Immature natural killer cell (primary cell): ENCODE data around the gene CDK6. TPM values are rescaled to one million over a fixed set of nuclear protein-coding genes. Genes with fewer than 3 reads are reported as not detected.

Experiments
- DNase-seq, 3 donors: peaks; one replicate each; pipeline ENCODE4 v3.0.0; 2022; ENCODE audit warnings: mixed read lengths in 1 of 3
- H3K27ac Mint-ChIP-seq, 6 donors: one replicate each; pipeline ENCODE4 v1.8.0; 2020; ENCODE audit warnings: mixed read lengths in 6 of 6, mild to moderate bottlenecking in 5 of 6, inconsistent platforms in 4 of 6, moderate library complexity in 3 of 6
- H3K27me3 Mint-ChIP-seq, 3 donors: one replicate each; pipeline ENCODE4 v1.8.0; 2020 to 2021; ENCODE audit warnings: low read depth in 3 of 3, mild to moderate bottlenecking in 3 of 3, mixed read lengths in 3 of 3, moderate library complexity in 3 of 3, inconsistent platforms in 1 of 3
- H3K36me3 Mint-ChIP-seq, 3 donors: one replicate each; pipeline ENCODE4 v1.8.0; 2020; ENCODE audit warnings: mixed read lengths in 3 of 3, inconsistent platforms in 2 of 3, mild to moderate bottlenecking in 2 of 3
- H3K4me1 Mint-ChIP-seq, 2 donors: one replicate each; pipeline ENCODE4 v1.8.0; 2020; ENCODE audit warnings: inconsistent platforms in 2 of 2, mild to moderate bottlenecking in 2 of 2, mixed read lengths in 2 of 2, moderate library complexity in 1 of 2
- H3K4me3 Mint-ChIP-seq, 5 donors: one replicate each; pipeline ENCODE4 v1.8.0; 2020; ENCODE audit warnings: mild to moderate bottlenecking in 5 of 5, mixed read lengths in 5 of 5, inconsistent platforms in 3 of 5, moderate library complexity in 3 of 5
- H3K9me3 Mint-ChIP-seq, 6 donors: one replicate each; pipeline ENCODE4 v1.8.0; 2020; ENCODE audit warnings: mild to moderate bottlenecking in 6 of 6, mixed read lengths in 6 of 6, inconsistent platforms in 4 of 6, moderate library complexity in 3 of 6
- polyA plus RNA-seq, 3 donors: library from polyadenylated mRNA; unstranded; fragments of 300-500 nt; fragmentation: Illumina TruSeq; gene quantifications; one replicate each; pipeline ENCODE4 v1.2.3, GENCODE V29; 2021

Gene CDK6
- polyA plus RNA-seq, 3 donors from 2014 or later = 11.1 to 21.2 (median 15.8) TPM

- H3K4me1 Mint-ChIP-seq = peaks cover 29% of the 10 kb centered on the region in 2 donors
- peaks cover 0 to 20% (median 20%) of the 10 kb centered on the region in 3 donors for H3K36me3 Mint-ChIP-seq
- H3K27ac Mint-ChIP-seq = peak overlapping the region in 1 of 6 donors; percentile 46
- no peak overlapping the region for H3K4me3 Mint-ChIP-seq
- DNase-seq = no peak
- peaks cover 0 to 4% (median 0%) of the 10 kb centered on the region in 3 donors for H3K27me3 Mint-ChIP-seq
- H3K9me3 Mint-ChIP-seq = no peaks in the 10 kb centered on the region
Measured at GRCh38 chr7:92720604-92721350, 115.6 kb downstream of the CDK6 start.

- peaks cover 28 to 29% of the 10 kb centered on the region in 2 donors for H3K4me1 Mint-ChIP-seq
- H3K9me3 Mint-ChIP-seq = no peaks in the 10 kb centered on the region
- H3K36me3 Mint-ChIP-seq = no peaks in the 10 kb centered on the region
- peak; percentile 70 to 73 (median 72) for DNase-seq
- peak overlapping the region; percentile 90 to 97 (median 94) for H3K4me3 Mint-ChIP-seq
- H3K27ac Mint-ChIP-seq = peak overlapping the region; percentile 88 to 99 (median 92)
- H3K27me3 Mint-ChIP-seq = peaks cover 0 to 4% (median 0%) of the 10 kb centered on the region in 3 donors
Measured at GRCh38 chr7:92717993-92718716, 118.2 kb downstream of the CDK6 start.

DNA sequence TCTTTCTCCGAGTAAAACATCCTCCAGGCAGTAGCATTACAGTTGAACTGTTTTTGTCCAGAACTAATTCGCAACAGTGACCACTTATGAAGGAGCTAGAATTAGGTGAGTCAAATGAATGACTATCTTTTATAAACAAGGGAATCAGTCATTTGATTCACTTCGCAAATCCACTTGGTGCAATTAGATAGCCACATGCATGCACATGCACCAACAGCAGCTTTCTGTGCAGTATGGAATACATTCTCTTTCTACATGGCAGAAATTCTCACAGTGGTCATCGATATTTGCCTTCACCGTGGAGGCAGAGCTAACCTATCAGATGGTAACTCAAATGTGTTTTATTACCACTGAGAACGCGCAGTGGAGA, 118.8 kb downstream of the CDK6 start:
- Mint-ChIP-seq H3K27ac (peak overlapping the region; percentile 88 to 99 (median 92)), H3K4me1 (peaks cover 28 to 29% of the 10 kb centered on the region in 2 donors), H3K36me3 (no peaks in the 10 kb centered on the region), H3K9me3 (no peaks in the 10 kb centered on the region), H3K27me3 (peaks cover 0 to 4% (median 0%) of the 10 kb centered on the region in 3 donors), H3K4me3 (peak overlapping the region; percentile 90 to 97 (median 94))
- no peak for DNase-seq

DNA sequence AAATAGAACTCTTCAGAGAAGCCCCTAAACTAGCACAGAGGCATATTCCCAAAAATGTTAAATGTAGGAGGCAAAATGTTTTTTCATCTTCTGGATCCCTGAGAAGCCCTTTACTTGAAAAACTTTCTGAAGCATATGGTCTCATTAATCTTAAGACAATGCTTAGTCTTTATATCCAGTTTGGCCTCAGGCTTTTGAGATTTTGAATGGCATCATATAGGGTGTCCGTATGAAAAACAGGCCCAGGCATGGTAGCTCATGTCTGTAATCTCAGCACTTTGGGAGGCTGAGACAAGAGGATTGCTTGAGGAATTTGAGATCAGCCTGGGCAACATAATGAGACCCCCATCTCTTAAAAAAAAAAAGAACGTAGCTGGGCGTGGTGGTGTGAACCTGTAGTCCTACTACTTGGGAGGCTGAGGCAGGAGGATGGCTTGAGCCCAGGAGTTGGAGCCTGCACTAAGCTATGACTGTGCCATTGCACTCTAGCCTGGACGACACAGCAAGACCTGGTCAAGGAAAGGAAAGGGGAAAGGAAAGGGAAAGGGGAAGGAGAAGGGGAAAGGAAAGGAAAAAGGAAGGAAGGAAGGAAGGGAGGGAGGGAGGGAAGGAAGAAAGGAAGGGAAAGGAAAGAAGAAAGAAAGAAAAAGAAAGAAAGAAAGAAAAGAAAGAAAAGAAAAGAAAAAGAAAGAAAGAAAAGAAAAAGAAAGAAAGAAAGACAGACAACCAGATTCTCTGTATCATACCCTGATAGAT, 119.4 kb downstream of the CDK6 start:
- H3K27ac Mint-ChIP-seq = peak overlapping the region; percentile 88 to 99 (median 92)
- H3K36me3 Mint-ChIP-seq = no peaks in the 10 kb centered on the region
- peaks cover 28 to 29% of the 10 kb centered on the region in 2 donors for H3K4me1 Mint-ChIP-seq
- DNase-seq = no peak
- H3K9me3 Mint-ChIP-seq = no peaks in the 10 kb centered on the region
- peak overlapping the region; percentile 90 to 97 (median 94) for H3K4me3 Mint-ChIP-seq
- peaks cover 0 to 4% (median 0%) of the 10 kb centered on the region in 3 donors for H3K27me3 Mint-ChIP-seq

GRCh38 chr7:92715963-92716362, 120.4 kb downstream of the CDK6 start:
- no peaks in the 10 kb centered on the region for H3K36me3 Mint-ChIP-seq
- peaks cover 0 to 4% (median 0%) of the 10 kb centered on the region in 3 donors for H3K27me3 Mint-ChIP-seq
- H3K27ac Mint-ChIP-seq = peak overlapping the region in 4 of 6 donors; percentile 16 to 60 (median 30)
- DNase-seq = no peak
- H3K4me1 Mint-ChIP-seq = peaks cover 28 to 29% of the 10 kb centered on the region in 2 donors
- no peaks in the 10 kb centered on the region for H3K9me3 Mint-ChIP-seq
- peak overlapping the region in 1 of 5 donors; percentile 4 for H3K4me3 Mint-ChIP-seq

- Mint-ChIP-seq H3K4me1 (peaks cover 27 to 28% of the 10 kb centered on the region in 2 donors), H3K36me3 (peaks cover 0 to 4% (median 4%) of the 10 kb centered on the region in 3 donors), H3K27ac (no peak overlapping the region), H3K4me3 (no peak overlapping the region), H3K9me3 (no peaks in the 10 kb centered on the region), H3K27me3 (peaks cover 0 to 4% (median 0%) of the 10 kb centered on the region in 3 donors)
- DNase-seq = no peak
Measured at GRCh38 chr7:92714767-92715166, 121.6 kb downstream of the CDK6 start.

DNA sequence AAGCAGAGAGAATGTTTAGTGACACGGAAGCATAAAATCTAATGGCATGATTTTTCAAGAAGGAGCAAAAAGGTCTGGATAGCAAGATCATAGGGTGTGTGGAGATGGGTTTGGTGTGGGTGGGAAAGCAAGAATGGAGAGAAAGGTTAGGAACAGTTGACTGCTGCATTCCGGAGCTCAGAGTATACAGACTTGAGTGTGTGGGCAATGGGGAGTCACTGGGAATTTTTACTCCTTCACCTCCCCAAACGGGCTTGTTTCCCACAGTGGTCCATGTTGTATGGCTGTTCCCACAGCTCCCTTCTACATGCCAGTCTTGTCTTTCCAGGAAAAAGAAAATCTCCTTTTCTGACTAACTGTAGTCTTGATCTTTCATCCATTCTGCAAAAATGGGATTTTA, 122.1 kb downstream of the CDK6 start:
- Mint-ChIP-seq H3K4me1 (peaks cover 22 to 26% of the 10 kb centered on the region in 2 donors), H3K27me3 (peaks cover 0 to 4% (median 0%) of the 10 kb centered on the region in 3 donors), H3K4me3 (no peak overlapping the region), H3K27ac (no peak overlapping the region), H3K9me3 (no peaks in the 10 kb centered on the region), H3K36me3 (peaks cover 0 to 4% (median 4%) of the 10 kb centered on the region in 3 donors)
- no peak for DNase-seq

DNA sequence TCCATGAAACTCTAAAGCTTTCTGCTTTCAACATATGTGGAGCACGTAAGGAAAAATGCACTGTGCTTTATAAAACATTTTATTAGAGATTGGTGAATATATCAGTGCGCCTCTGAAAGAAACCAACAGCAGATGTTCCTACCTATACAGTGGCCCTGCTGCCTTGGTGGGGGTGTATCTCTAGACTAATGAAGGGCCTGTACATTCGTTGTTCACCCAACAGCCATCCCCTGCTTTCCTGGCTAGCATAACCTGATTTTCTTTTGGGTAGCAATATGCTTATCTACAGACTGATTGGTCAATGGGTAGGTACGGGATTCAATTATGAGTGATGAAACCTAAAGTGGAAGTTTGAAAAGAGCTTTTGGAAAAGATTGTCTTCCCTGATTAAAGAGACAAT, 126.5 kb downstream of the CDK6 start:
- no peak overlapping the region for H3K27ac Mint-ChIP-seq
- H3K27me3 Mint-ChIP-seq = no peaks in the 10 kb centered on the region
- no peaks in the 10 kb centered on the region for H3K4me1 Mint-ChIP-seq
- no peaks in the 10 kb centered on the region for H3K9me3 Mint-ChIP-seq
- H3K36me3 Mint-ChIP-seq = peaks cover 4 to 9% (median 7%) of the 10 kb centered on the region in 3 donors
- no peak for DNase-seq
- no peak overlapping the region for H3K4me3 Mint-ChIP-seq

DNA sequence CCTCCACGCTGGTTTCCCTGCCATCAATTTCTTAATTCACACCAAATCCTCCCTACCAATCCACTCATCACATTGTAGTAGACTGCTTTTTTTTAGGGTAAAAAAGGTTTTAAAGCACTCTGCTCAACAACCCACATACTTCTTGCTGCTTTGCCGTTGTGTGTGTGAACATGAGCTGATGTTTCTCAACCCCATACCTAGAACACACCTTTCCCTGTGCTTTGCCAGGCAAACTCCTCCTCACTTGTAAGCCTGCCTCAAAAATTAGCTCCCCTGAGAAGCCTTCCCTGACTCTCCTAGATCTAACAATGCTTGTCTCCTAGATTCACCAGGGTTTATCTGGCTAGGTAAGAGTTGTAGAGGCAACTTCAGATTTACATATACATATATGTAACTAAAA, 127.2 kb downstream of the CDK6 start:
- DNase-seq = no peak
- no peaks in the 10 kb centered on the region for H3K27me3 Mint-ChIP-seq
- H3K27ac Mint-ChIP-seq = peak overlapping the region in 2 of 6 donors; percentile 16 to 26
- peaks cover 4 to 12% (median 10%) of the 10 kb centered on the region in 3 donors for H3K36me3 Mint-ChIP-seq
- no peak overlapping the region for H3K4me3 Mint-ChIP-seq
- no peaks in the 10 kb centered on the region for H3K9me3 Mint-ChIP-seq
- no peaks in the 10 kb centered on the region for H3K4me1 Mint-ChIP-seq

DNA sequence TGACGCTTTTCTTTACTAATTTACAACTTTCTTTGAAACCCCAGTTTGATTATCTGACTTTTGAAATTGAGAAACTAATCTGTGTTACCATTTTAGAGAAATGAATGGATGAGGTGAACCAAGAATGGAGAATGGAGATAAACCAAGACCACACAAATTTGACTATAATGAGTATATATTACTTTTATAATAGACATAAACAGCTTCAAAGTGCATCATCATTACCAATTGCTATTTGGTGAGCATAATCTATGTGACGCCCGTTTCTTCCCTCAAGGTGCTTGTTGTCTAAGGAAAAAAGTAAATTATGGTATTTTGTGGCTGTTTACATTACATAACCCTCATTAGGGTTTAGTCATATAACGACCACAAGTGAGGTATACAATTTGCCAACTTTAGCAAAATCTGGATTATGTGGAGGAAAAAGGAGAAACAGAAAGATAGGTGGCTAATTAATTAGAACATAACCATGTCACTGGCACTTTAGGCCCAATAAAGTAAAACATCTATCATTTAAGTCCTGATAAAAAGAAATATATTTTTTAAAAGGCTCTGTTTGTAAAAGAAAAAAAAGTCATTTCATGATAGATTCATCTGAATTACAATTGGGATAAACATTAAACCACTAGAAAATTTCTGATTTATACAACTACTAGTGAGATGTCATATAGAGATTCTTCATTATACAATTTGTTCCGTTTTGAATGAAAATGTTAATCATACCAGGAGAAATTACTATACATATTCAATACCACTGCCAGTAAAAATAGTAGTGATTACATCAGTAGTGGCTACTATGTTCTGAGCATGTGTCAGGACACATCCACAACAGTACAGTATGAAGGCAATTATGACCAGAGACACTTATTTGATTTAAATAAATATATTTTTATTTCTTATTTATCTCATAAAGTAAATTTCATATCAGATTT, 128.0 kb downstream of the CDK6 start:
- H3K9me3 Mint-ChIP-seq = no peaks in the 10 kb centered on the region
- H3K36me3 Mint-ChIP-seq = peaks cover 4 to 12% (median 10%) of the 10 kb centered on the region in 3 donors
- H3K27ac Mint-ChIP-seq = peak overlapping the region in 2 of 6 donors; percentile 5 to 16
- no peaks in the 10 kb centered on the region for H3K4me1 Mint-ChIP-seq
- DNase-seq = no peak
- no peak overlapping the region for H3K4me3 Mint-ChIP-seq
- peaks cover 0 to 4% (median 0%) of the 10 kb centered on the region in 3 donors for H3K27me3 Mint-ChIP-seq

DNA sequence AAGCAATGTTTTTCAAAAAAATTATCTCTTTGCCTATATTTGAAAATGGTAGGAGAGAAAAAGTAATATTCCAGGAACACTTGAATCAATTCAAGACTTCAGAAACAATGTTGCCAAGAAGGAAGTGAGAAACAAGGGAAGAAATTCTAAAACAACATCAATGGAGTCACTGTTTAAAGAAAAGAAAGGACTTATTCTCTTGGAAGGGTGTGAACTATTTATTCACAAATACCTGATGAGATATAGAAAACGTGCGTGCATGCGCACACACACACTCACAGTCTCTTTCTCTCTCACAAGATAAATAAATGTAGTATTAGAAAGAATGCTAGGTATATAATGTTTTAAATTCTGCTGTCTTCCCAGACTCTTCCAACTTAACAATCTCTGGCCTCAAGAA, 128.9 kb downstream of the CDK6 start:
- Mint-ChIP-seq H3K9me3 (no peaks in the 10 kb centered on the region), H3K4me3 (no peak overlapping the region), H3K27ac (no peak overlapping the region)

DNA sequence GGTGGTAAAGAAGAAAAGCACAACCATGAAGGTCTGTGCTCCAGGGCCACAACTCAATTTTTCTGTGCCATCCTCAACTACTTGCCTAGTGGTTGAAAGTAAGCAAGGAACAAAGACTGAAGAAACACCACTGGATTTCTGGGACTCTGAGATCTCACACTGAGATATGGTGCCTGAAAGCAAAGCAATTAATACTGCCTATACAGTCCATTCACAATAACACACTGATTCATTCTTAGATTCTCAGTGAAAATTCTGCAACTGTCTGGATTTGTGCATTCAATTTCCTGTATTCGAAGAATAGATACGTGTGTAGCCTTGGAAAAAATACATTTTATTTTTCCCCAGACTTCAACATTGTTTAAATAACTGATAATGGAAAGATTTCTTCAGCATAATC, 129.8 kb downstream of the CDK6 start:
- no peaks in the 10 kb centered on the region for H3K9me3 Mint-ChIP-seq

More for the DNA sequence above, 128.9 kb downstream of the CDK6 start:
- Mint-ChIP-seq H3K36me3 (peaks cover 4 to 12% (median 10%) of the 10 kb centered on the region in 3 donors), H3K4me1 (no peaks in the 10 kb centered on the region), H3K27me3 (peaks cover 0 to 4% (median 0%) of the 10 kb centered on the region in 3 donors)
- no peak for DNase-seq

More for the DNA sequence above, 129.8 kb downstream of the CDK6 start:
- Mint-ChIP-seq H3K36me3 (peaks cover 4 to 12% (median 10%) of the 10 kb centered on the region in 3 donors), H3K4me1 (no peaks in the 10 kb centered on the region), H3K27ac (no peak overlapping the region), H3K27me3 (peaks cover 0 to 4% (median 0%) of the 10 kb centered on the region in 3 donors), H3K4me3 (no peak overlapping the region)
- no peak for DNase-seq
